Mammary epithelial cell (primary cell): Measurements from ENCODE around the gene HEBP2.

Experiments
- EZH2 ChIP-seq: IDR thresholded peaks from 2 replicates; pipeline ENCODE4 v1.6.1; 2012; ENCODE audit warnings: low read length, inconsistent platforms, borderline replicate concordance
- TF ChIP-seq, protein P1 (sequence below), 2 donors: IDR thresholded peaks in 1 of 2; conservative IDR thresholded peaks in 1 of 2; 2 replicates each; pipeline ENCODE4 v1.5.1; 2011 to 2012; ENCODE audit warnings: inconsistent platforms in 2 of 2, low read length in 2 of 2, mild to moderate bottlenecking in 2 of 2, control low read depth in 1 of 2, low read depth in 1 of 2; ENCODE audit not compliant: insufficient read depth in 1 of 2; ENCODE audit errors: extremely low read depth in 1 of 2

DNA sequence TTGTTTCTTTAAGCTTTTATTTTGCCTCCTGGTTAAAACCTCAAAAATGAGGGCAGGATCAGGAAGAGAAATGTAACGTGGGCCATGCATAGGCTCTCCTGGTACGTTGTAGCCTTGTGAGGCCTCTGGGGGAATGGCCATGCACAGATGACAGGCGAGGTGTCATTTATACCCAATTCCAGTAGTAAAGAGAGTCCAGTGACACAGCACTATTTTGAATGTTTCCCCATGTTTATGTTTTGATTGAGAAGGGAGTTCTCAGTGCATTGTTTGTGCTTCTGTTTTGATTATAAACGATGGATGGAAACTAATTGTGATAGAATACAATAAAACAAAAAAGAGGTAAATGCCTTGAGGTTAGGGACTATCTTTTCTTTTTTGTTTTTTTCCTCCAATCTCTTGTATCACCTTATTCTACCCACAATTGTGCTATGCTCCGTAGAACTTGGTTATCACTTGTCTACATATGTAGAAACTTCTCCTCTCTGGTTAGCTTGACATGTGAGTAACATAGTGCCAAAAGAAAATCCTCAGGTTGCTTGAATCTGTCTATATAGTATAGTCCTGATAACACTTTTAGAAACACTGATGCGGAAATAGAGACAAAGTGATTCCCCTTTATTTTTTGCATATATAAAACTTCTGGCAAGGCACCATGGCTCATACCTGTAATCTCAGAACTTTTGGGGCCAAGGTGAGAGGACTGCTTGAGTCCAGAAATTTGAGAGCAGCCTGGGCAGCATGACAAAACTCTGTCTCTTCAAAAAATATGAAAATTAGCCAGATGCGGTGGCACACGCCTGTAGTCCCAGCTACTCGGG, 33.2 kb upstream of the HEBP2 start:
- TF ChIP-seq, protein P1, sequence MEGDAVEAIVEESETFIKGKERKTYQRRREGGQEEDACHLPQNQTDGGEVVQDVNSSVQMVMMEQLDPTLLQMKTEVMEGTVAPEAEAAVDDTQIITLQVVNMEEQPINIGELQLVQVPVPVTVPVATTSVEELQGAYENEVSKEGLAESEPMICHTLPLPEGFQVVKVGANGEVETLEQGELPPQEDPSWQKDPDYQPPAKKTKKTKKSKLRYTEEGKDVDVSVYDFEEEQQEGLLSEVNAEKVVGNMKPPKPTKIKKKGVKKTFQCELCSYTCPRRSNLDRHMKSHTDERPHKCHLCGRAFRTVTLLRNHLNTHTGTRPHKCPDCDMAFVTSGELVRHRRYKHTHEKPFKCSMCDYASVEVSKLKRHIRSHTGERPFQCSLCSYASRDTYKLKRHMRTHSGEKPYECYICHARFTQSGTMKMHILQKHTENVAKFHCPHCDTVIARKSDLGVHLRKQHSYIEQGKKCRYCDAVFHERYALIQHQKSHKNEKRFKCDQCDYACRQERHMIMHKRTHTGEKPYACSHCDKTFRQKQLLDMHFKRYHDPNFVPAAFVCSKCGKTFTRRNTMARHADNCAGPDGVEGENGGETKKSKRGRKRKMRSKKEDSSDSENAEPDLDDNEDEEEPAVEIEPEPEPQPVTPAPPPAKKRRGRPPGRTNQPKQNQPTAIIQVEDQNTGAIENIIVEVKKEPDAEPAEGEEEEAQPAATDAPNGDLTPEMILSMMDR (conservative IDR thresholded peaks at IDR 0.05 in 1 of 2, IDR thresholded peaks at IDR 0.05 in 1 of 2; ENCODE audit: extremely low read depth in 1 of 2, insufficient read depth in 1 of 2, low read depth in 1 of 2, low read length in 2 of 2): no peak
- TF ChIP-seq EZH2: no peak
